Measurements from ENCODE around the gene PPM1H.

Gene PPM1H

DNA sequence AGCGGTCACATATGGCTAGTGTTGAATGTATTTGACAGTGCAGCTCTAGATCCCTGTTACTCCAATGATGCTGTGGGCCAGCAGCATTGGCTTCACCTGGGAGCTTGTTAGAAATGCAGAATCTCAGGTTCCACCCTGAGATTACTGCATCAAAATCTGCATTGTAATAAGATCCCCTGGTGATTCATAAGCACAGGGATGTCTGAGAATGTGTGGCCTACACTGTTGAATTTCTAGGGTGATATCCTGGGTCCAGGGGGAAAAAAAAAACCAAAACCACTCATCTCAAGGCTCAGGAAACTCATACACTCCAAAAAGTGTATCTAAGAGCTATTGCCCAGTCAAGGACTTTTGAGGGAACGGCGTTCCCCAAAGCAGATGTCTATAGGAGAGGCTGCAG lies 196.8 kb downstream of the PPM1H start:
- Histone ChIP-seq H3K9ac (ENCODE audit: low read length) (no peak overlapping the region), H3K27me3 (ENCODE audit: low read depth, low read length) (no peaks in the 10 kb centered on the region), H3K79me2 (ENCODE audit: low read length) (no peaks in the 10 kb centered on the region), H3K4me2 (ENCODE audit: low read length) (no peak overlapping the region), H3K9me3 (ENCODE audit: insufficient read depth, low read length) (no peaks in the 10 kb centered on the region), H3K27ac (ENCODE audit: low read length) (no peak overlapping the region), H3K36me3 (replicated peaks; ENCODE audit: low read depth, low read length) (peaks cover 3% of the 10 kb centered on the region), H4K20me1 (ENCODE audit: insufficient read depth, low read length) (no peaks in the 10 kb centered on the region), H2AFZ (ENCODE audit: low read depth, low read length) (no peak overlapping the region), H3K4me1 (ENCODE audit: low read length) (peaks cover 19% of the 10 kb centered on the region), H3K4me3 (ENCODE audit: low read length) (no peak overlapping the region)
- TF ChIP-seq, protein P1, sequence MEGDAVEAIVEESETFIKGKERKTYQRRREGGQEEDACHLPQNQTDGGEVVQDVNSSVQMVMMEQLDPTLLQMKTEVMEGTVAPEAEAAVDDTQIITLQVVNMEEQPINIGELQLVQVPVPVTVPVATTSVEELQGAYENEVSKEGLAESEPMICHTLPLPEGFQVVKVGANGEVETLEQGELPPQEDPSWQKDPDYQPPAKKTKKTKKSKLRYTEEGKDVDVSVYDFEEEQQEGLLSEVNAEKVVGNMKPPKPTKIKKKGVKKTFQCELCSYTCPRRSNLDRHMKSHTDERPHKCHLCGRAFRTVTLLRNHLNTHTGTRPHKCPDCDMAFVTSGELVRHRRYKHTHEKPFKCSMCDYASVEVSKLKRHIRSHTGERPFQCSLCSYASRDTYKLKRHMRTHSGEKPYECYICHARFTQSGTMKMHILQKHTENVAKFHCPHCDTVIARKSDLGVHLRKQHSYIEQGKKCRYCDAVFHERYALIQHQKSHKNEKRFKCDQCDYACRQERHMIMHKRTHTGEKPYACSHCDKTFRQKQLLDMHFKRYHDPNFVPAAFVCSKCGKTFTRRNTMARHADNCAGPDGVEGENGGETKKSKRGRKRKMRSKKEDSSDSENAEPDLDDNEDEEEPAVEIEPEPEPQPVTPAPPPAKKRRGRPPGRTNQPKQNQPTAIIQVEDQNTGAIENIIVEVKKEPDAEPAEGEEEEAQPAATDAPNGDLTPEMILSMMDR (IDR thresholded peaks at IDR 0.05; ENCODE audit: low read depth, low read length): no peak
- no peak for TF ChIP-seq EZH2phosphoT487 (IDR thresholded peaks at IDR 0.05; ENCODE audit: low read depth)

DNA sequence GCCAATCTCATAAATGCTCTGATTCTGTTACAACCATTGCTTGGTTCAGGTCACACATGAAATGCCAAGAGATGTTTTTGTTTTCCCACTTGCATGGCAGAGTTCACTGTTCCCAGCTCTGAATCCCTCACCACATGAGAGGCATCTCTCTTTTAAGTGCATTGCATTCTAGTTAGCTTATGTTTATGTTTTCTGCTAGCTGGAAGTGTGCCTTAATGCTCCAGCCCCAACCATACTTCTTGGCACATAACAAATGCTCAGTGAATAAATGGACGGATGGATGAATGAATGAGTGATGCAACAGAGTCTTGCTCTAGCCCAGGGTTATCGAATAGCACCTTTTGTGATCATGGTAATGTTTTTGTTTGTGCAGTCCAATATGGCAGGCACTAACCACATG lies 197.3 kb downstream of the PPM1H start:
- Histone ChIP-seq H3K79me2 (ENCODE audit: low read length) (no peaks in the 10 kb centered on the region), H3K4me3 (ENCODE audit: low read length) (no peak overlapping the region), H4K20me1 (ENCODE audit: insufficient read depth, low read length) (no peaks in the 10 kb centered on the region), H3K27ac (ENCODE audit: low read length) (no peak overlapping the region), H3K36me3 (replicated peaks; ENCODE audit: low read depth, low read length) (peaks cover 3% of the 10 kb centered on the region), H3K4me1 (ENCODE audit: low read length) (peaks cover 23% of the 10 kb centered on the region), H3K9me3 (ENCODE audit: insufficient read depth, low read length) (no peaks in the 10 kb centered on the region), H3K9ac (ENCODE audit: low read length) (no peak overlapping the region), H2AFZ (ENCODE audit: low read depth, low read length) (no peak overlapping the region), H3K27me3 (ENCODE audit: low read depth, low read length) (no peaks in the 10 kb centered on the region), H3K4me2 (ENCODE audit: low read length) (no peak overlapping the region)
- TF ChIP-seq, protein P1 (IDR thresholded peaks at IDR 0.05; ENCODE audit: low read depth, low read length): no peak
- TF ChIP-seq EZH2phosphoT487 (IDR thresholded peaks at IDR 0.05; ENCODE audit: low read depth): no peak

DNA sequence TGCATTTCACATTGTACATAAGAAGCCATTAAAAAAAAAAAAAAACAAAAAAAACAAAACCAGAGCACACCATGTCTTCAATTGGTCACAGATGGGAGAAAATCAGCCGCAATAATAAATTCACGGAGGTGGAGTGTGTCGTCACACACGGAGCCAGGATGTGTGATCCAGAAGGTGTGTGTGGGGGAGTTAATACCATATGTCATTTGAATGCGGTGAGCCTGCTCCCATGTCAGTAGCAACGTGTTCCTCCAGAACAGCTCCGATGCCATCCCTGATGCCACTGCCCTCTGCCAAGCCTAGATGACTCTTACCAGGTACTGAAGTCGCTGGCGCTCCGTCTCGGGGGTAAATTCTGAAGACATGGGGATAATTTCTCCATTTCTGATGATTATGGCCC lies 197.8 kb downstream of the PPM1H start:
- Histone ChIP-seq H4K20me1 (ENCODE audit: insufficient read depth, low read length) (no peaks in the 10 kb centered on the region), H3K4me1 (ENCODE audit: low read length) (peaks cover 27% of the 10 kb centered on the region), H3K27ac (ENCODE audit: low read length) (no peak overlapping the region), H3K4me2 (ENCODE audit: low read length) (no peak overlapping the region), H3K36me3 (replicated peaks; ENCODE audit: low read depth, low read length) (peaks cover 3% of the 10 kb centered on the region), H3K79me2 (ENCODE audit: low read length) (no peaks in the 10 kb centered on the region), H3K9me3 (ENCODE audit: insufficient read depth, low read length) (no peaks in the 10 kb centered on the region), H3K4me3 (ENCODE audit: low read length) (no peak overlapping the region), H3K27me3 (ENCODE audit: low read depth, low read length) (no peaks in the 10 kb centered on the region), H3K9ac (ENCODE audit: low read length) (no peak overlapping the region), H2AFZ (ENCODE audit: low read depth, low read length) (no peak overlapping the region)
- TF ChIP-seq, protein P1 (IDR thresholded peaks at IDR 0.05; ENCODE audit: low read depth, low read length): no peak

DNA sequence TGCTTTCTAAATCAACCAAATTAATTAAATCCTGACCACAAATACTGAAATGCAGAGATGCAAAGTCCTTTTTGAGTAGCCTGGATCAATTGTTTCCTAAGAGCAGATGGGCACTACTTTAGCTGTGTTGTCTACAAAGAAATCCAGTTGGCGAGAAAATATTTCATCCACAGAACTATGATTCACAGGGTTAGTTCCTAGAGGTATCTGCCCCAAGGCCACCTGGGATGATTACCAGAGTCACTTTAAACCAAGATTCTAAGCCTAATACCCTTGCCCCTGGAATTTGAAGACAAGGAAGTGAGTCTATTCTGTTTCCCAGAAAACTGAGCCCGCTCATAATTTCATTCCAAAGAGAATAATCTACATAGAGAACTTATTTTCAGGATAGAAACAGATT lies 198.4 kb downstream of the PPM1H start:
- Histone ChIP-seq H3K4me1 (ENCODE audit: low read length) (peaks cover 33% of the 10 kb centered on the region), H4K20me1 (ENCODE audit: insufficient read depth, low read length) (no peaks in the 10 kb centered on the region), H3K4me3 (ENCODE audit: low read length) (no peak overlapping the region), H3K9ac (ENCODE audit: low read length) (no peak overlapping the region), H3K4me2 (ENCODE audit: low read length) (no peak overlapping the region), H3K36me3 (replicated peaks; ENCODE audit: low read depth, low read length) (peaks cover 3% of the 10 kb centered on the region), H3K27me3 (ENCODE audit: low read depth, low read length) (no peaks in the 10 kb centered on the region), H3K79me2 (ENCODE audit: low read length) (no peaks in the 10 kb centered on the region), H3K27ac (ENCODE audit: low read length) (no peak overlapping the region), H2AFZ (ENCODE audit: low read depth, low read length) (no peak overlapping the region), H3K9me3 (ENCODE audit: insufficient read depth, low read length) (no peaks in the 10 kb centered on the region)
- TF ChIP-seq EZH2phosphoT487 (IDR thresholded peaks at IDR 0.05; ENCODE audit: low read depth): no peak
- TF ChIP-seq, protein P1 (IDR thresholded peaks at IDR 0.05; ENCODE audit: low read depth, low read length): no peak

Measured in OCI-LY3 (cell line).